Stimulated activated CD4-positive, alpha-beta T cell treated with anti-CD3 and anti-CD28 coated beads, Interleukin-1b, Interleukin-23, amount 100 ng/mL, for 1 hour (primary cell): ENCODE data around the gene NTRK1.

Source experiments
- DNase-seq, 2 donors: peaks; one replicate each; pipeline ENCODE4 v3.0.0-alpha.2; 2020; ENCODE audit warnings: low read depth in 2 of 2

Gene NTRK1

GRCh38 chr1:156898161-156898566 is 37.5 kb downstream of the NTRK1 start:
- DNase-seq = no peak

DNA sequence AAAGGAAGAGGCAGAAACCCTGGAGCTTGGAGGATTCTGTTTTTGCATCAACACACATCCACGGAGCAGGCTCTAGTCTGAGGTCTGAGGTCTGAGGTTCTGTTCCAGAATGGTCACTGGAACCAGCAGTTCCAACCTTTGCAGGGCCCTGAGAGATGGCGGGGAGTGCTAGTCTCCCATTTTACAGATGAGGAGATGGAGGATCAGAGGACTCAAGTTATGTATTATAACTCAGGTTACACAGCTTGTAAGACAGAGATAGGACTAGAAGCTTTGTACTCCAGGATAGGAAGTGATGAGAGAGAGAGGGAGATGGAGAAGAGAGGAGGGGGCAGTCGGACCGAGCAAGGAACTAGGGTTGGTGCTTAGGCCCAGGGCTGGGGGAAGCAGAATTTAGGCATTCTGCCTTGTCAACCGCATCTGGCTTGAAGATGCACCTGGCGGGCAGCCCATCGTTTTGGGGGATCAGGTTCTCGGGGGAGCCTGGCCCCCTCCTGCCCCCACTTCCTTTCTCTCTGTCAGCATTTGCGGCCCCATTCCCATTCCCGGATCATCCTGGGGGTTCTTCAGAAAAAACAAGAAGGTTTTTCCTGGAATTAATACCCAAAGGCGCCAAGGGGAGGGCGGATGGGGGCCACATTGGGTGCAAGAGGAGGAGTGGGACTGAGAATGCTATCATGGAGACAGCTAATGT is 38.5 kb downstream of the NTRK1 start:
- DNase-seq = no peak

DNA sequence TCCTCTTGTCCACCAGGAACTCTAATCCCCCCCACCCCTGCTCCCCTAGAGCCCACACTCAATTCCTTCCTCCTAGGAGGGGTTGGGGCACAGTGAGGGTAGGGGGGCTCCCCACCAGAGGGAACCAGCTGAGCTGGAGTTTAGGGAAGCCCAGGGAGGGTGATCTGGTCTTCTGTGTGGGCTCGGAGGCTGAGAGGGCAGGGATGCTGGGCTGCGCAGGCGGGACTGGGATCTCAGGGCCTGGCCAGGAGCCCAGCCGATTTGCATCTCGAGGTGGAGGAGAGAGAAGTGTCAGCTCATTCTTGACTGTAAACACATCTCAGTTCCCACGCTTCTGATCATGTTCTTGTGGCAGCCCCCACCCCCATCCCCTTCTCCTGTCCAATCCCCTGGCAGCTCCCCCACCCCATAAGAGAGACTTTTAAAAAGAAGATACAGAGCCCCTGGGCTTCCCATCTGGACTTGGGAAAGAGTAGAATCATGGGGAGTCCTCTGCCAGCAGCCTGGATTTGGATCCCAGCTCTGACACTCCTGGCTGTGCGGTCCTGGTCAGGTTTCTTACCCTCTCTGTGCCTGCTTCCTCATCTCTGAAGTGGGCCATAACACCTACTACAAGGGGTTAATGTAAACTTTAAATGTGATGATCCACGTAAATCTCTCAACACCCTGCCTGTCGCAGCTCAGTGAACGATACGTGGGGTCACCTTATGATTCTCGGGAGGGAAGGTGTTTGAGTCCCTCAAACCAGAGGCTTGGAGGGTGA is 39.5 kb downstream of the NTRK1 start:
- DNase-seq = no peak

GRCh38 chr1:156900896-156901589 is 40.4 kb downstream of the NTRK1 start:
- no peak for DNase-seq

- DNase-seq = no peak
Measured at GRCh38 chr1:156901590-156901900, 40.9 kb downstream of the NTRK1 start.

DNA sequence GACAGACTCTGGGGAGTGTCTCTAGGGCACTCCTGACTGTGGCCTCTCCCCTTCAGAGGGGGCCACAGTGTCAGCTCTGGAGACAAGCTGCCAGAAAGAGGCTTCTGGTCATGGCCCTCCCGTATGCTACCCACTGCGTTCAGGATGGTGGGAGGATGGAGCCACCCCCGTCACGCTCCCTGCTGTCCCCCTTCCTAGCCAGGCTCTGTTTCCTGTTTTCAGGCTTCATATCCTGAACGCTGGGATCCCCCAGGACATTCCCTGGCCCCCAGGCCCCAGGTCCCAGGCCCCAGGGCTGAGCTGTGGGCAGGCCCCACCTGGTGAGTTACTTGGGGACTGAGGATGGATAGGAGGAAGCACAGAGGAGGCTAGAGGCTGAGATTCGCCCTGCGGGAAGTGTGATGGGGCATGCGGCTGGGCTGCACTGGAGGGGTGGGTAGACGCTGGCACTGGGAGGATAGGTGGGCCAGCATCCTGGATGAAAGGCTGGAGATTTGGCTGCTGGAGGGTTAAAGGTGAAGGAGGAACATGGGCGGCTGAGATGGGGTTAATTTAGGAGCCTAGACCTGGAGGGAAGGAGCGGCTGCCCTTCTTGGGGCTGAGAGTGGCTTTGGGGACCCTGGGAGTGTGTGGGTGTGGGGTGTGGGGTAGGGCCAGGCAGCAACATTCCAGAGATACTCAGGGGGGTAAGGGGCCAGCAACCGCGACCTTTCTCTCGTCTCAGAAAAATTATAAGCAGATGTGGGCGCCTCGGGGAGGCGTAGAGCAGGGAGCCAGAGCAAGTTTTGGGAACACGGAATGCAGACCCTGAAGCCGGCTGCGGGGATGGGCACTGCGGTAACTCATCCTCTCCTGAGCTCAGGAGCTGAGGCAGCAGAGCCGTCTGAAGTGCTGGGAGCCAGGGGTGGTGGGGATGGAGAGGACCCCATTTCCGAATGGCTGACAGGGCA is 41.6 kb downstream of the NTRK1 start:
- no peak for DNase-seq

- no peak for DNase-seq
Measured at GRCh38 chr1:156903328-156904091, 42.8 kb downstream of the NTRK1 start.

- no peak for DNase-seq
Measured at GRCh38 chr1:156904187-156904959, 43.7 kb downstream of the NTRK1 start.

DNA sequence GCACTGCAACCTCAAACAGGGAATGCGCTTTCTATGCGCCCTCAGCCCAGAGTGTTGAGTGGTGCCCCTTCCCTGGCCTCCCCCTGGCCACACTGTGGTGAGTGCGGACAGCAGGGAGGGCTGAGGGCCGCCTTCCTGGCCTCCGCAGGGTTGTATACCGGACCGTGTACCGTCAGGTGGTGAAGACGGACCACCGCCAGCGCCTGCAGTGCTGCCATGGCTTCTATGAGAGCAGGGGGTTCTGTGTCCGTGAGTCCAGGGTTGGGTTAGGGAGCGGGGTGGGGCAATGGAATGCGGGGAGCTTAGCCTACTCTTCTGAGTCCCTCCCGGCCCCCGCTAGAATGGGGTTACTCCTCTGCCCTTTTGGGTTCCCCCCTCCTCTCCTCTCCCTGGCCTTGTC is 44.5 kb downstream of the NTRK1 start:
- no peak for DNase-seq

GRCh38 chr1:156905651-156906050 is 45.0 kb downstream of the NTRK1 start:
- DNase-seq = no peak

- DNase-seq = no peak
Measured at GRCh38 chr1:156906206-156906906, 45.7 kb downstream of the NTRK1 start.

GRCh38 chr1:156908541-156908940 is 47.9 kb downstream of the NTRK1 start:
- DNase-seq = no peak

- no peak for DNase-seq
Measured at GRCh38 chr1:156908955-156909354, 48.3 kb downstream of the NTRK1 start.

DNA sequence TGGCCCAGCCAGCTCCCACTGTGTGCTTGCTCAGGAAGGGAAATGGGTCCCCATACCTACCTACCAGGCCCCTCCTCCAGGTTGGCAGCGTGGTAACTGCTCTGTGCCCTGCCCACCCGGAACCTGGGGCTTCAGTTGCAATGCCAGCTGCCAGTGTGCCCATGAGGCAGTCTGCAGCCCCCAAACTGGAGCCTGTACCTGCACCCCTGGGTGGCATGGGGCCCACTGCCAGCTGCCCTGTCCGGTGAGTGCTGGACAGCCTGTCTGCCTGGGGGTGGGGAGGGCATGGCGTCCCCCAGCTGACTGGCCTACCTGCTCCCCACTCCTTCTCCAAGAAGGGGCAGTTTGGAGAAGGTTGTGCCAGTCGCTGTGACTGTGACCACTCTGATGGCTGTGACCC is 49.0 kb downstream of the NTRK1 start:
- DNase-seq = no peak

- DNase-seq = peak in 1 of 2 donors; percentile 50
Measured at GRCh38 chr1:156910309-156910782, 49.7 kb downstream of the NTRK1 start.

DNA sequence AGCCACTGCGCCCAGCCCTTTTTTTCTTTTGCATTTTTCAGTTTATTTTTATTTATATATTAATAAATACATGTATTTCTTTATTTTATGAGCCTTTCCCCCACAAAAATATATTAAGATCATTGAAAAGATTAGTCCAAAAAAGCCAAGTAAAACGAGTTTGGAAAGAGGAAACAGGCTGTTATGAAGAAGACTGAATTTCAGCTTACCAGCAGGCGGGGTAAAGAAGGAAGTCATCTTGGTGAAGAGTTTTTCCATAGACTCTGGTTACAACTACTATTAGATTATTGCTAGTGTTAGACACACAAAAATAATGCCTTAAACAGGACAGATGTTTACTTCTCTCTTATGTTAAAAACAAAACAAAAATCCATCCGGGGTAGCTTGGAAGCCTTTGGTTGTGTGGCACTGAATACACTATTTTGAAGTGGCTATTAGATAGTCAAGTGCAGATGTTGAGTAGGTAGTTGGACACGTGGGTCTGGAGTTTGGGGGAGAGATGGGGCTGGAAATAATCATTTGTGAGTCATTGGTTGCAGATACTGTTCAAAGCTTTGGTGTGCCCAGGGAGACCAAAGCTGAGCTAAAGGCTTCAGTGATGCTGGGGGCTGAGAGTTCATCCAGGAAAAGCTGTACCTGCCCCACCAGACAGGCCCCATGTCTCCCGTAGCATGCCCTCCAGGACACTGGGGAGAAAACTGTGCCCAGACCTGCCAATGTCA is 51.1 kb downstream of the NTRK1 start:
- DNase-seq = no peak

DNA sequence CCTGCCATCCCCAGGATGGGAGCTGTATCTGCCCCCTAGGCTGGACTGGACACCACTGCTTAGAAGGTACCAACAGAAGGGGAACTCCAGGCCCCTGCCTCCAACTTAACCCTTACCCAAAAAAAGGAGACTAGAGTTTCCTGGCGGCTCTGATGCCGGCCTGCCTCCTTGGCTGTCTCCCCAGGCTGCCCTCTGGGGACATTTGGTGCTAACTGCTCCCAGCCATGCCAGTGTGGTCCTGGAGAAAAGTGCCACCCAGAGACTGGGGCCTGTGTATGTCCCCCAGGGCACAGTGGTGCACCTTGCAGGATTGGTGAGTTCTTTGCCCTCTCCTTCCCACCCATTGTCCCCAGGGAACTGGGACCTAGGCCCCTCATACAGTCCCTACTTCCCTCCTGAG is 51.6 kb downstream of the NTRK1 start:
- DNase-seq = no peak

DNA sequence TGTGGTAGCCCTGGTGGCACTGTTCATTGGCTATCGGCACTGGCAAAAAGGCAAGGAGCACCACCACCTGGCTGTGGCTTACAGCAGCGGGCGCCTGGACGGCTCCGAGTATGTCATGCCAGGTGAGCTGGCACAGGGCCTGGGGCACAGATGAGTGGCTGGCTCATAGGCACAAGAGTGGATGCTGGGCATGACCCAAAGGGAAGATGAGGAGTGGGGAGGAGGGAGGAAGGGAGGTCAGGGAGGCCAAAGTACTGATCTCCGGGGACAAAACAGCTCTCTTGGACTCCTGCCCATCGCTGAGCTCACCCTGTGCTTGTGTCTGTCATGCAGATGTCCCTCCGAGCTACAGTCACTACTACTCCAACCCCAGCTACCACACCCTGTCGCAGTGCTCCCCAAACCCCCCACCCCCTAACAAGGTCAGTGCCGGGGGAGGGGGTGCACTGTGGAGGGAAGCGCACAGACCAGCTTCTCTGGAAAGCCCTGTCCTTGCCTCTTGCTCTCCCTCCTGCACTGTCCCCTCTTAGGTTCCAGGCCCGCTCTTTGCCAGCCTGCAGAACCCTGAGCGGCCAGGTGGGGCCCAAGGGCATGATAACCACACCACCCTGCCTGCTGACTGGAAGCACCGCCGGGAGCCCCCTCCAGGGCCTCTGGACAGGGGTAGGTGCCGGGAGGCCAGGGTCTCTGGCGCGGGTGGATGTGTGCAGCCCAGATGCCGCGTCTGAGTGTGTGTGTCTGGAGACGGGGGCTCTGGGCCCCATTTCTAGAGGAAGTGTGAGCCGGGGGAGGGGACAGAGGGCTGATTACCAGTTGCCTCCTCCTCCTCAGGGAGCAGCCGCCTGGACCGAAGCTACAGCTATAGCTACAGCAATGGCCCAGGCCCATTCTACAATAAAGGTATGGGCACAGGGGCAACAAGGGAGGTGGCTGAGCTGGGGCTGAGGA is 52.5 kb downstream of the NTRK1 start:
- DNase-seq = no peak
